COLO668 (cell line): Measurements from ENCODE around the gene GPER1.
"Not testable (repeated sequence)": the region's sequence is repeated elsewhere in the genome, so short reads cannot be mapped to it uniquely, and the experiment has no call there.

Source experiments
- DNase-seq: peaks from one replicate; lab custom pipeline; 2025; ENCODE audit not compliant: unreplicated experiment; lab: John Stamatoyannopoulos, UW

Gene GPER1

DNA sequence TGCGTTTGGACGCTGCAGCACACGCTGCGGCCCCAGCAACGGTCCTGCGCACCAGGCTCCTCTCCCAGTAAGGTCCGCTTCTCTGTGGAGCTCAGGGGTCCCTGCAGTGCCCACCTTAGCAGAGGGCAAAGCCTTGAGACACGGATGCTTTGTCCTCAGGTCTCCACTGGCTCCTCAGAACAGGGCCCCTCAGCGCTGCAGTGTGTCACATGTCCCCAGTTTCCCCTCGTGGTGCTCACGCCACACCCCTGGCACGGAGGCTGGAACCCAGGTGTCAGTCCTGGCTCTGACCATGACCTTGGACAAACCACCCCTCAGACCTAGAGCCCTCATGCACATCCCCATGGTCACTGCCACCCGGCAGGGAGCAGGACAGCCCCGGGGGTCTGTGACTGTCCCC lies 19.9 kb upstream of the GPER1 start:
- DNase-seq, result no peak

DNA sequence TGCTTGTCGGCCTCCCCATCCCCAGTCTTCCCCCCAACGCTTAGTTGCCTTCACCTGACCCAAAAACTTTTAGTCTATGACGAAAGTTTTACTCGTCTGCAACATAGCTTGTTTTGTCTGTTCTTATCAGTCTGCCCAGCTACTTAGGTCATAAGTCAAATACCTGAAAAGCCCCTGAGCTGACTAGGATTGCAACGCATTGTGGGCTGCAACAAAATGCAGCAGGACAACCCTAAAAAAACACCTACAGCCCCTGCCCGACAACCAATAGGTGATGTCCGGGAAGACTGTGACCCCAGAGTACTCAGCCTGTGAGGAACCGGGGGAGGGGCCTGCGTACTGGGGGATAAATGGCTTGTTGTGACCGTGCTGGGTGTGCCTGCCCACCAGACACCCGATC lies 19.3 kb upstream of the GPER1 start:
- DNase-seq, result no peak

DNA sequence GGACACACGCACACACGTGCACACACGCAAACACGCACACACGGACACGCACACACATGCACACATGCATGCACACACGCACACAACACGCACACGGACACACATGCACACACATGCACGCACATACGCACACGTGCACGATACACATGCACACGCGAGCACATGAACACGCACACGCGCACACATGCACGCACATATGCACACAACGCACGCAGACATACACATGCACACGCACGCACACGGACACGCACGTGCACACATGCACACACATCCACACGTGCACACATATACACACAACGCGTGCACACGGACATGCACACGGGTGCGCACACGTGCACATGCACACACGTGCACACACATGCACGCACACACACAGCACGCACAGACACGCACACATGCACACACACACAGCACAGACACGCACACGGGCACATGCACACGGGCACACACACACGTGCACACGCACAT lies 17.3 kb upstream of the GPER1 start:
- DNase-seq, result no peak

DNA sequence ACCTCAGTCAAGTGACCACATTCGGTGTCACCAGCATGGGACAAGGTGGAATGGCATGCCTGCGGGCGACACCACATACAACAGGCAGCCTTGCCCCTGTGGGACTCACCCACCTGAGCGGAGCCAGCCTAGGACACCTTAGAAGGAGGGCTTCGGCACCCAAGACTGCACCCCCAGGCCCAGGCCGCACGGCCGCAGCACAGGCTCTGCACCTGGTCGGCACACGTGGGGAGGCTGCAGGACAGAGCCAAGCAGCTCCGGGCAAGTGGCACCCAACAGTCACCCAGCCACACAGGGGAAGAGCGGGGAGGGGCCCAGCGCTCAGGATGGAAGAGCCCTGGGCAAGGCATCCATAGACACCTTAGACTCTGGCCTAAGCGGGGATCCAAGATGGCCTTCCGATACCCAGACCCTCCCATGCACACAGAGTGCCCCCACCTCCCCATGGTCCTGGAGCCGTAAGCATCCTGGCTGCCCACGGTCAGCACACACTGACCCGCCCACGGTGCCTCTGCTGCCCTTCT lies 16.1 kb upstream of the GPER1 start:
- DNase-seq, result no peak

DNA sequence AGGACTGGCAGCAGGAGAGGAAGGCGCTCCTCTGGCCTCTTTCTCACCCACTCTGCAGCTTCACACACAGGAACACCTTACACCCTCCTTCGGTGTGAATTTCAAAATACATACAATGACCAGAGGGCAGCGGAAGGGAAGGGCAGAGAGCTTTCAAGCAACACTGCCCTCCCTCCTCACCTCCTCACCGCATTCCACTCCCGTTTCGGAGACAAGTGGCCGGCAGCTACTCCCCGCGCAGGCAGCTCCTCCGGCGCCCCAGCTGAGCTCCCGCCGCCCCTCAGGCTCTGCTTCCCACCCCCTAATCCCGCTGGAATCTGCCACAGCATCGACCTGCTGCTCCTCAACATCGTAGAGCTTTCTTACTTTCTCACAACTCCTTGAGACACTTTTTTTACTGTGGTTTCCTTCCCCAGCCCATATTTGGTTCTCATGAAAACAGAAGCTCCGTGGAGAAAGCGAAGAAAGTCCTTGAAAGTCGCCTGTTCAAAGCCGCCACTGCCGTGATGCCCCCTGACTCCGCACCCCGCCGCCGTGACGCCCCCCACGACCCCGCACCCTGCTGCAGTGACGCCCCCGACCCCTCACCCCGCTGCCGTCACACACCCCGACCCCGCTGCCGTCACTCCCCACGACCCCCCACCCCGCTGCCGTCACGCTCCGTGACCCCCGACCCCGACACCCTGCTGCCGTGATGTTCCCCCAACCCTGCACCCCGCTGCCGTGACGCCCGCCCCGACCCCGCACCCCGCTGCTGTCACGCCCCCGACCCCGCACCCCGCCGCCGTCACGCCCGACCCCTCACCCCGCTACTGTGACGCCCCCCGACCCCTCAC lies 14.6 kb upstream of the GPER1 start:
- DNase-seq, result no peak

DNA sequence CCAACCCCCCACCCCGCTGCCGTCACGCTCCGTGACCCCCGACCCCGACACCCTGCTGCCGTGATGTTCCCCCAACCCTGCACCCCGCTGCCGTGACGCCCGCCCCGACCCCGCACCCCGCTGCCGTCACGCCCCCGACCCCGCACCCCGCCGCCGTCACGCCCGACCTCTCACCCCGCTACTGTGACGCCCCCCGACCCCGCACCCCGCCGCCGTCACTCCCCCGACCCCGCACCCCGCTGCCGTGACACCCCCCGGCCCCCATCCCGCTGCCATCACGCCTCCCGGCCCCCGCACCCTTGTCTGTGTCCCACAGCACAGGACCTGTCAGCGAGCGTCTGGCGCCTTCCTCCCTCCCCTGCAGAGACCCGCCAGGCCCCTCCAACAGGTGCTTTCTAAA lies 13.9 kb upstream of the GPER1 start:
- DNase-seq, result not testable (repeated sequence)

DNA sequence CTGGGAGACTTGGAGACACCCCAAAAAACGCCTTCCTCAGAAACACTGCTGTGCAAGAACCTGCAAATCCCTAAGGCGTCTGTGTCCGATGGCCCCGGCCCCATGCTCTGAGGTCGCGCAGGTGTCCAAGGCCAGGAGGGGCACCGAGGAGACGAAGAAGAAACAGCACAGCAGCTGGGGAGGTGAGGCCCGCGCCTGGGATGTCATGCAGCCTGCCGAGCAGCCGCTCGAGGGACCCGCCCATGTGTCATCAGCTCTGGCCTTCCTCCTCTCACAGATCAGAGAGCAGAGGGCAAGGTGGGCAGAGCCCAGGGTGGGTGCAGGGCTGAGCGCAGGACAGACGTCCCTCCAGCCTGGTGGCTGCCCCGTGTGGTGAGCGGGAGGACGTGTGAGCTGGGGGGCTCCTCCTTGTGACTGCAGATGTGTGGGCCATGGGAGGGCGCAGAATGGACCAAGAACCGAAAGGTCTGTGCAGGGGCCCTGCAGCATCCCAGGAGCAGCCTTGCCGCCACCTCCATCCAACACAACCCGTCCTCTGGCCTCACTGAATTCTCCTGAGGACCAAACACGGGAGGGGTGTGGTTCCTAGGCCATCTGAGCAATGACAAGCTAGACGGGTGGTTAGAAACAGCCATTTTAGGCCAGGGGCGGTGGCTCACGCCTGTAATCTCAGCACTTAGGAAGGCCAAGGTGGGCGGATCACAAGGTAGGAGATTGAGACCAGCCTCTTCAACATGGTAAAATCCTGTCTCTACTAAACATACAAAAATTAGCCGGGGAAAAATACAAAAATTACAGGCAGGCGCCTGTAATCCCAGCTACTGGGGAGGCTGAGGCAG lies 13.1 kb upstream of the GPER1 start:
- DNase-seq, result no peak

DNA sequence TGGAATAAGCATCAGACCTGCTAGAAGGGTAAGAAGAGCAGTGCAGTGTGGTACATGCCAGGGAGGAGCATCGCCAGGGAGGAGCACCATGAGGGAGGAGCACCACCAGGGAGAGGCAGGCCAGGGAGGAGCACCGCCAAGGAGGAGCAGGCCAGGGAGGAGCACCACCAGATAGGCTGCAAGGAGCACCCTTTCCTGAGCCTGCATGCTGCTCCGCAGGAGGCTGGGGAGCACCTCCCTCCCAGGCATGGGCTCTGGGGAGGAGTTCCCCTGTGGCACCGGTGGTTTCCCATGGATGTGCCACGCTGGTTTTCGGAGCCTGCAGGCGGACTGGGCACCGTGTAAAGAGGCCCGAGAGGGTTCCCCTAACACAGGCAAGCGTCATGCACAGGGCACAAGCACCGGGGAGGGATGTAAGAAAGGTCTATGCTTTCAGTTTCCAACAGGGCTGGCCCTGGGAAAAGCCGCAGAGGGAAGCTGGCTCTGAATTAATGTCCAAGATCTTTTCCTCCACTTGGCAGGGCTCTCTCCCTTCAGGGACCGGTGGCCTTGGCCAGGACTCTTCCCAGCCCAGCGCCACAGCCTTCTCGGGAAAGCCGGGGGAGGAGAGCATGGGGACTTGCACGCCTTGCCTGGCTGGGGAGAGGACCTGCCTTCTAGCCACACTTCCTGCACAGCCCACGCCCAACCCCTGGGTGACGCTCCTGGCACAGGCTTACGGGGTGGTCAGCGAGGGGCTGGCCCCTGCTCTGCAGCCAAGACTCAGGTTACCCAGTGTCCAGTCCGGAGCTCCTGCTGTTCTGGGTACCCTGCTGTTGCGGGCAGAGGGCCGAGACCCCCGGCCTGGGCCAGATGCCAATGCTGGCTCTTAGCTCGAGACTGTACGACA lies 11.5 kb upstream of the GPER1 start:
- DNase-seq, result no peak

DNA sequence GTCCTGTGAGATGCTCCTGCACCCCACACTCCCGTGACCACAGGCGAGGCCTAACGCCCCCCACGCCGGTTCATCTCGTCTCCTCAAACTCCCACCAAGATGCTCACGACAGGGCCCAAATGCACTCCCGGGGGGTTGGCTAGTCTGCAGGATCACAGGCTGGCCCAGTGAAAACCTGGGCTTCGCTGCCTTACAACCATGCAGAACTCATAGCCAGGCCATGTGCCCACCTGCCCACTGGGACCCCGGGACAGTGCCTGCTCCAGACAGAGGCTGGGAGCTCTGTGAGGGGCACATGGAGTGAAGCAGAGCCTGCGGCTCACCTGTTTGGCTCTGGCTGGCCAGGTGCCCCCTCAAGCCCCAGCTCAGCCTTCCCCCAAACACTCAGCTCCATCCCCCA lies 9.4 kb upstream of the GPER1 start:
- DNase-seq, result no peak

DNA sequence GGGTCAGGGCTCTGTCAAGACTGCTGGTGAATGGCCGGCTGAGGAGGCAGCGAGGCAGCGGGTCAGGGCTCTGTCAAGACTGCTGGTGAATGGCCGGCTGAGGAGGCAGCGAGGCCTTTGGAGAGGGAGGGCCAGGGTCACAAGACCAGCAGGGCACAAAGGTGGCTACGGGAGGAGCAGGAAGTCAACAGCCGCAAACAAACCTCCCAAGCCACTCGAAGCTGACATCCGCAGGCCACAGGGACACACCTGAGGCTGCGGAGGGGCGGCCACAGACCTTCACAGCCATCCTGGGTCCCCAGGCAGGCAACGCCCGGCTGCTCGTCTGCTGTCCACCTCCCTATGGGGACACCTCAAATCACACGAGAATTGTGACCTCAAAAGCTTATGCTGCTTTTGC lies 8.9 kb upstream of the GPER1 start:
- no peak for DNase-seq

DNA sequence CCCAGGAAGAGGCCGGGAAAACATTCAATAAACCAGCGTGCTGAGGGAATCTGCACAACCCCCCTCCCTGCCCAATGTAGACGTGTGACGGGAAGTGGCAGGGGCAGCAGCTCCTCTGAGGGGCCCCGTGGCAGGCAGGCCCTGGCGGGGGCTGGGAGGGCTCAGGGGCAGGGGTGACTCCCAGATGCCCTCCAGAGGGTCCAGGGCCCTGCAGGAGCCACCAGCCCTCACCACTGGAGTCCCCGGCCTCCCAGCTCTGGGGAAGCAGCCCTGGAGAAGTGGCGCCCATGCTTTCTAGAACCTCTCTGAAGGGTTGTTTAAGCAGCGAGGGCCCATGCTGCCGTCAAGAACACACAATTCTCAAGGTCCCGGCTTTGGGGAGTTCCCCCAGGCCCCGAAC lies 8.4 kb upstream of the GPER1 start:
- DNase-seq, result no peak

DNA sequence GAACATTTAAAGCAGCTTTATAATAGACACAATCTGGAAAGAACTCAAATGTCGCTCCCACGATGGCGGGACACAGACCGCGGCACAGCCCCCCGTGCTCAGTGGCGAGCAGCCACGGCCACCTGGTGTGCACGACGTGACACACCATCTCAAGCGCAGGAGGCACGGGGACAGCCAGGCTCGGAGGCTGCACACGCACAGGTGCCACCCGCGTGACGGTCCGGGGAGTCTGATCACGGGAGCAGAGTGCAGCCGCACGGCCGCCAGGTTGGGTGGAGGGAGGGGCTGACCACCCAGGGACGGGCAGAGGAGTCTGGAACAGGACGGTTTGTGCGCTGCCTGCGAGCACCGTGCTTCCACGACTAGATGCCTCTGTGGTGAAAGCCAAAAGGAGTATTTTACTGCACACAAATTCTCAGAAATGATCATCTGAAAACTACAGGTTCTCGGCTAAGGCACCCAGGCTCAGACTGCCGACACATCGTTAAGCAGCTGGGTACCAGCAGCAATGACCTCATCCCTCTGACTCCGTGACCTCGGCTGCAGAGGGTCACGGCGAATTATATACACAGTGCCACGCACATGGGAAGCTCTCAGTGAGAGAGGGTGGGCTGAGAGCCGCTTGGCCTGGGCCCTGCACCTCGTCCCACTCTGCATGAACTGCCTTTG lies 7.5 kb upstream of the GPER1 start:
- no peak for DNase-seq

DNA sequence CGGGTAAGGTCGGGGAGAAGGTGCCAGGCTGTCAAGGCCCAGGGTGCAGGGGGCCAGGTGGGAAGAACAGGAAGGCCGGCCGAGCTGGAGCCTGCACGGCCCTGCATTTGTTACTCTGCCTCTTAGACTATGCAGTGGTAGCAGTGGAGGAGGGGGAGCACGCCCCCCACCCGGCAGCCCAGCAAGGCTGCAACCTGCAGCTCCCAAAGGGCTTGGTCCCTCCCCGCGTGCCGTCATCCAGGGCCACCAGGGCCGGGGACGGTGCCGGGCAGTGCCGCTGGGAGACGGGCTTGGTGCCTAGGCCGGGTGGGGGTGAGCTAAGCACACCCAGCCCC lies 7.0 kb upstream of the GPER1 start:
- DNase-seq, result no peak

DNA sequence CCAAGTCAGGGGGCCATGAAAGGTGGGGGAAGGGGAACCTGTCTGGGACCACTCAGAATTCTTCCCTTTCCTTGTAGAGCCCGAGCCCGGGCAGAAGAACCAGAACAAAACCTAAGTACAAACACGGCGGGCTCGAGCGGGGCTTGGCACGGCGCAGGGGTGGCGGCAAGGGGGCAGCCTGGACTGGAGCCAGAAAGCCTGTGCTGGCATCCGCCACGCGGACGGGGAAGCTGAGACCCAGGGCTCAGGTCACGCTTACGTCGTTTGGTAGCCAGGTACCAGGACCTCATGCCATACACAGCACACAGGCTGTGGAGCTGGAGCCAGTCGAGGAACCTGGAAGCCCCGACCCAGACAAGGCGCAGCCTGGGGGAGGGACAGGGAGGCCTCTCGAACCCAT lies 6.6 kb upstream of the GPER1 start:
- peak; percentile 56 for DNase-seq

DNA sequence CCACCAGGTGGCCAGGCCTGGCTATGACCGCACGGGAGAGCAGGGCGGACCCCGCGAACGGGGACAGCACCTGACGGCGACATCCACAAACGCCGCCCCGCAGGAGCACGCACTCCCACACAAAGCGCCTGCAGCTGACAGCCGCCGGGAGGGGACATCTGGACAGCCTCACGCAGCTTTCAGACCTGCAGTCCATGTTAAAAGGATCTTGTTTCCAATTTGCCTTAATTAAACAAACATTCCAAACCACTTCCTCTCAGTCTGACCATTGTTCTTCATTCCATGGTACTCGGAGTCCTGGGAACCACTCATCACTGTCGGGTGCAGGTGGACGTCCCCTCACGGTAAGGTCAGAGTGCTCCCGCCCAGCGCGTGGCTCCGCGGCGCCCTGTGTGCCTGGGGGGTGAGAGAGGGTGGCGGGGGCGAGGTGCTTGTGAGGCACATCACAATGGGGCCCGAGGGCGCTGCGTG lies 5.9 kb upstream of the GPER1 start:
- DNase-seq, result peak; percentile 93

DNA sequence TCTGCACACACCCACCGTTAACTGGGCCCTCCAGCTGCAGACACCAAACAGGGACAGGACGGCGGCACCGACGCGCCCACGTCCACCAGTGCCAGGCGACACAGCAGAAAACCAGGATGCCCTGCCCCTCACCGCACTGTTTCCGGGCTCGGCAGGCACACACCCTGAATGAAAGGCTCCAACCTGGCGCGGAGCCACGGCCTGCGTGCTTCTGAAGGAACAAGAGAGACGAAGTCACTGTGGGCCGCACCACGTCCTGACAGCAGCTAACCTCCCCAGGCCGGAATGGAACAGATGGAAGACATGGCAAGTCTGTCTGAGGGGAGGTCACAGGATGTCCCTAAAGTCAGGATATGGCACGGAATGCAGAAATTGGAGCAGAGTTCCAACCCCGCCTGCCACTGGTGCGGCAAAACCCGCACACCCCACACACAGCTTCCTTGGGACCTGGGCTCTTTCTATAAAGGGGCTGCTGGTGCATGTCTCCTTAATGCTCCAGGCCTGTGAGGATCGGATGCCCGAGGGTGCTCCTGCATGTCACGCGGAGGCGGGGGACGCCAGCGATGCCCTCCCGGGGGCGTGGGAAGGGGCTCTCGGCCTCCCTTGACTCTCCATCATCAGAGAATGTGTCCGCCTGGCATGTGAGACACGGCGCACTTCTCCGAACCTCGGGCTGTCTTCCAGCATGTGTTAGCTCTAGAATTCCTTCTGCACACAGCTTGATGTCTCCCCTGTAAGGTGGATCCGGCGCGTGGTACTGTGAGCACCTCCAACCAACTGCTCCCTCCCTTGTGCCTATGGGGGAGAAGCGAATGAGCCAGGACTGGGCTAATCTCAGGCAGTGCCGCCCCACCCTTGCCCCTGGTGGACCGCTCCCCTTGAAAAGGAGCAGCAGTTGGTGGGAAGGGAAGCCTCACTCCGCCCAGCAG lies 3.9 kb upstream of the GPER1 start:
- no peak for DNase-seq

DNA sequence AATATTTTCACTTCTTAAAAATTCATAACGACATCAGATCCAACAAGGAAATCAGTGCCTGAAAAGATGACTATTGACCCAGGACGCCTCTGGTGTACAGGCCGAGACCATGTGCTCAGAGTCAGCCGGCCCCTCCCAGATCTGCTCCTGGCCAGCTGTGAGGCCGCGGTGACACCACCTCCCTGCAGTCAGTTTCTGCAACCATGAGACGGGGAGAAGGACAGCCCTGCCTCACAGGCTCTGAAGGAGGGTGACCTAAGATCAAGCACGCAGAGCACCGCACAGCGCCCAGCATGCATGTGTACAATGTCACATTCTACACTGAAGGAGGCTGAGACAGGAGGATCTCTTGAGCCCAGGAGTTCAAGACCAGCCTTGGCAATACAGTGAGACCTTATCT lies 2.6 kb upstream of the GPER1 start:
- no peak for DNase-seq

DNA sequence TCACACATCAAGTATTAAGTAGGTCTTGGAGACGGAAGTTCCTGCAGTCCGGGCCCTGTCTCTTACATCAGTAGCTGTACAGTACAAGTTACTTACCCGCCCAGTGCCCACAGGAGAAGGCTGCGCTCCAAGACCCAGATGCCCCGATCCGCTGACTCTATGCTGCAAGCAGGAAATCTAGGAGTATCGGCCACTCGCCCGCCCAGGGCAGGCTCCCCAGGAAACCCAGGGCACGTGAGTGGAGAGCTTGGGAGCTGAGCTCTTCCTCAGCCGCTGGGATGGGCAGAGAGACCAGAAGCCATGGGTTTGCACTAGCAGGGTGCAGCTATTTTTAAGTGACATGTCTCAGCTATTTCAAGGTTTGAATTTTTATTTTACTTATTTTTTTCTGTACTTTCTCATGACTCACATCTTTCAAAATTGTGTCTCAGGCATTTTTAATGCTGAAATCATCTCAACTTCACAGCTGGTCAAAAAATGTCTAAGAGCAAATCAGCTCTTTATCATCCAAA lies 1.9 kb upstream of the GPER1 start:
- no peak for DNase-seq
